ENCODE measurements around the gene CDH19.

CDH19 gene, protein sequence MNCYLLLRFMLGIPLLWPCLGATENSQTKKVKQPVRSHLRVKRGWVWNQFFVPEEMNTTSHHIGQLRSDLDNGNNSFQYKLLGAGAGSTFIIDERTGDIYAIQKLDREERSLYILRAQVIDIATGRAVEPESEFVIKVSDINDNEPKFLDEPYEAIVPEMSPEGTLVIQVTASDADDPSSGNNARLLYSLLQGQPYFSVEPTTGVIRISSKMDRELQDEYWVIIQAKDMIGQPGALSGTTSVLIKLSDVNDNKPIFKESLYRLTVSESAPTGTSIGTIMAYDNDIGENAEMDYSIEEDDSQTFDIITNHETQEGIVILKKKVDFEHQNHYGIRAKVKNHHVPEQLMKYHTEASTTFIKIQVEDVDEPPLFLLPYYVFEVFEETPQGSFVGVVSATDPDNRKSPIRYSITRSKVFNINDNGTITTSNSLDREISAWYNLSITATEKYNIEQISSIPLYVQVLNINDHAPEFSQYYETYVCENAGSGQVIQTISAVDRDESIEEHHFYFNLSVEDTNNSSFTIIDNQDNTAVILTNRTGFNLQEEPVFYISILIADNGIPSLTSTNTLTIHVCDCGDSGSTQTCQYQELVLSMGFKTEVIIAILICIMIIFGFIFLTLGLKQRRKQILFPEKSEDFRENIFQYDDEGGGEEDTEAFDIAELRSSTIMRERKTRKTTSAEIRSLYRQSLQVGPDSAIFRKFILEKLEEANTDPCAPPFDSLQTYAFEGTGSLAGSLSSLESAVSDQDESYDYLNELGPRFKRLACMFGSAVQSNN

DNA sequence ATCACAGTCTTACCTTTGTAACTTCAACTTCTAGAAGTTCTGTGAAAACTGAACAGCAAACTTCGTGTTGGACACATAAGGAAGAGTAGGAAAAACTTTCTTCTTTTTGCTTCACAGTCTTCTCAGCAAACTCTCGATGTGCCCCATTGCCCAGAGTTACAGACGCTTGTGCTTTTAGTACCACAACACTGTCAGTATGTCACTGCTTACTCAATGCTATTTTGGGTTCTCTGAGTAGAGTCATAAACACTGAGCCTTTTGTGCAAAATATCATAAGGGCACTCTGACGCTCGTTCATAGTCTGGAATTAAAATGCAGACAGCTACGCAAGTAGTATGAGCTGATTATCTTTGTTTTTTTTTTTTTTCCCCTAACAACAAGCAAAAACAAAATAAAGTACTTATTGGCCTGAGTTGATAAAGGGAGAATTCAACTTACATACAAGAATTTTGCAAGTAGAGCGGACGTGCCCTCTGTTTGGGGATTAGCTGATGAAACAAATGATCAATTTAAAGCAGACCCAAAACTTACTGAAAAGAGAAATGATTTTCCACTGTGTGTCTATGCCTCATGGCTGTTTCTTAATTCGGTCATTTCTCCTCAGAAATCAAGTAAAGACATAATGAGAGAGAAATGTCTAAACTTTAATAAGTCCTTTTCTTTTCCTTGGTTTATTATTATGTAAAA is at the start of gene CDH19:
CDH19 (minus strand) TSS at position 150 of the 687 bp plus-strand sequence. CDS start 31,886 bp downstream, outside the sequence.
- DNase-seq = no peak

DNA sequence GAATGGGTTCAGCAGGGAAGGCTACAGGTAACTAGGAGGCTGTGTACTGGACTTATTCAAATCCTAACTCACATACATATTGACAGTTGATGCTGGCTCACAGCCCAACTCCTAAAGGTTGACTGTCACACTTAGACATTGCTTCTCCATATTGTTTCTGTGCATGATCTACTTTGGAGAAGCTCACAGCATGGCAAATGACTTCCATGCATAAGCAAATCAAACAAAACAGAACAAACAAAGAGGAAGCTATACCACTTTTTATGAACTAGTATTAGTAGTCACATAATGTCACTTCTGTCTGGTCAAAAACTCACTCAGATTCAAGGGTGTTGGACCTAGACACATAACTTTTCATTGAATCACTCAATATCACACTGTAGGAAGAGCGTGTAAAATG is 43.8 kb upstream of the CDH19 start:
- DNase-seq = no peak

DNA sequence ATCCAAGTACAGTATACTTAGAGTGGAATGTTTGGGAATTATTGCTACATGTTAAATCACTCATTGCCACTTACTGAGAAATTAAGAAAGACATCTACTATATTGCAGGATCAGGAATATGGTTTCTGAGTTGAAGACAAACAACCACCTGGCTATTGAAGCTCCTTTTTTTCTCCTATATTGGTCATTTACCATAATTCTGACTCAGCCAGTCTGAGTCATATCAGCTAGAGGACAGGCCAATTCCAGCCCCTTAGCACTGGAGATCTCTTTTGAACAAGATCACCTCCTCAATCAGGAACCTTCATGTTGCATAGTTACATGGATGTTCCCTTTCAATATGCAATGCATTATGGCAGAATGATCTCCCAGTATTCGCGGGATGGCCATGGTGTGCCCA is 42.7 kb upstream of the CDH19 start:
- no peak for DNase-seq

- no peak for DNase-seq
These were observed 42.1 kb upstream of the CDH19 start for GRCh38 chr18:66645983-66646382.

- no peak for DNase-seq
These were observed 37.2 kb upstream of the CDH19 start for GRCh38 chr18:66641056-66641455.

DNA sequence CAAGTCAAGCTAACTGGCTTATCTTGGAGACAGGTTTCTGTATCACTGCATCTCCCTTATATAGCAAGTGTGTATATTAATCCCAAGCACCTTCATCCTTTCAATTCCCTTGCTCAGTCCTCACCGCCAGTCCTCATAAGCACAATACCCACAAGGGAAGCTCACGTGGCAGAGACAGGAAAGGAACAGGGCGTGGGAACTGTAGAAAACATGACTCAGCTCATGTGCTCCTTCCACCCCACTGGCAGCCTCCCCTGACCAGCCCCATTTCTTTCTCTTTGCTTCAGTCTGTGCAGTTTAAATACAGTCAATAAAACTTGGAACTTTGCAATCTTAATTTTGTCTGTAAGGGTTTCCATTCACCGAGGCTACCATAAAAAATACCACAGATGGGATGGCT is 36.5 kb upstream of the CDH19 start:
- DNase-seq = no peak

GRCh38 chr18:66638856-66639629 is 35.2 kb upstream of the CDH19 start:
- no peak for DNase-seq

DNA sequence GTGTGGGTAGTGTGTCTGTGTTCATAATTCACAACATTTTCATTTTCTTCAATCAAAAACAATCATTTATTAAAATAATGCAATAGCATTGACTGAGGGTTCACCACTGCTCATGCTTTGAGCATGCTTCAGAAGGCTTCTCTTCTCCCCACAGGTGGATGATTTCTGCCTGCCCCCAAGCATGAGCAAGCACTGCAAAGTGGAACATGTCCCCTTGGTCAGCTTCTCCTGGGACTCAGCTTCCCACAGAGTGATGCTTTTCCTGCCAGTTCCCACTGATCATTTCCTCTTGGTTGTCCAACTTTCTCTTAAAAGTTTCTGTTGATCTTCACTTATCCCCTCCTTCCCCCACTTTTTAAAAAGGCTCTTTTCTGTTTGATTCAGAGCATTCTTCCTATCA is 31.5 kb upstream of the CDH19 start:
- no peak for DNase-seq

GRCh38 chr18:66632756-66633155 is 28.9 kb upstream of the CDH19 start:
- no peak for DNase-seq

- DNase-seq = no peak
These were observed 26.9 kb upstream of the CDH19 start for GRCh38 chr18:66630831-66631230.

- DNase-seq = no peak
These were observed 19.9 kb upstream of the CDH19 start for GRCh38 chr18:66623821-66624220.

DNA sequence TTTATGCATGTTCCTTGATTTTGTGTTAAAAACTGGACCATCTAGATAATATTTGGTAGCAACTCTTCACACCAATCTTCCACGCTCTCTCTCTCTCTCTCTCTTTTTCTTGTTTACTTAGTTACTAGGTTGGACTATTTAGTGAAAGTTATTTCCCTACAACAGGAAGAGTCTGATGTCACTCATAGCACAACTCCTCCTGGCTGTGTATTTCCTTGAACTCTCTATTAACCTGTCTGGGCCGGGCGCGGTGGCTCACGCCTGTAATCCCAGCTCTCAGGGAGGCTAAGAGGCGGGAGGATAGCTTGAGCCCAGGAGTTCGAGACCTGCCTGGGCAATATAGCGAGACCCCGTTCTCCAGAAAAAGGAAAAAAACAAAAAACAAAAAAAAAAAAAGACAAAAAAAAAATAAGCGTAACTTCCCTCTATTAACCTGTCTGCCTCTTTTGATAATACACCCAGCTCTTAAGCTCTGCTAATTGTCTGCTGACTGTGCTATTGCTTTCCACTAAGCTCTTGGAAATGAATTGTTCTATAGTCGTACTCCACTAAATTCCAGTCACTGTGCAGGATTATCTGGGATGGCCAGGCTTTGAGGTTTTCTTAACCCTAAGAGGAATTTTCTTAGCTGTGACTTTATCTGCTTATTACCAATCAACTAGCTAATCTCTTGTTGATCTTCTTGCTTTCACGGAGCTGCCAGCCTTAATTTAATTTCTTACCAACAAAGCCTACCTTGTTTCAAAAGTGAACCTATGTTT is 18.1 kb upstream of the CDH19 start:
- no peak for DNase-seq

- no peak for DNase-seq
These were observed 12.7 kb upstream of the CDH19 start for GRCh38 chr18:66616523-66616983.

DNA sequence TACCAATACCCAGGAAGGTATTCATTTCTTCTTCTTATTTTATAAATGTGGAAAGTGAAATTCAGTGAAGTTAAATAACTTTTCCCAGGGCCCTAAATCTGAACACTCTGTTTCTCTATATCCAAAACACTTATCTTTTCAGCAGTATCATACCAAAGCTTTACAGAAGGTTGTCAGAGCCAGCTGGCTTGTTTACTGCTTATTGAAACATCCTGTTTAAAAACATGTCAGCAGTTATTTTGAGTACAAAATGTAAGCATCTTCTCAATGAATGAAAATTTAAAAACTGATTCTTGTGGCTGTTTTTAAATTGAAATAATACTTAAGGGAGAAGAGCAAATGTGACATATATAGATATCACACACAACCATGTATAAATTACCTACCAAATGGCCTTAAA is 11.3 kb upstream of the CDH19 start:
- DNase-seq = no peak

- DNase-seq = no peak
These were observed 3.7 kb upstream of the CDH19 start for GRCh38 chr18:66607632-66608031.

DNA sequence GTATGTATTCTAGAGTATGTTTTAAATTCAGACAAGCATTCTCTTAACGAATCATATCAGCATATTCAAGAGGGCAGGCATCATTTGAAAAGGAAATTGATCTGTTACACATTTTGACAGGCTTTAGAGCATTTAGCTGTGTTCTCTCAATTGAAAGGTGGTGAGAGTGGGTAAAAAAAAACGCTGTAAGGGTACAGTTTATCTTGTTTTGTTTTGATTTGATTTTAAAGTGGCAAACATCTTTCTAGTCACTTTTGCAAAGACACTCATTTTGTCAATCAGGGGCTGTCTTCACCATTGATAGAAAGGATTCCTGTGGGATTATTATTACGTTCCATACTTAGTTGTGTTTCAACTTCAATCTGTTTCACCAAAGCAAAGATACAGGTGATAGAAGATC is 2.2 kb downstream of the CDH19 start:
- DNase-seq = no peak

DNA sequence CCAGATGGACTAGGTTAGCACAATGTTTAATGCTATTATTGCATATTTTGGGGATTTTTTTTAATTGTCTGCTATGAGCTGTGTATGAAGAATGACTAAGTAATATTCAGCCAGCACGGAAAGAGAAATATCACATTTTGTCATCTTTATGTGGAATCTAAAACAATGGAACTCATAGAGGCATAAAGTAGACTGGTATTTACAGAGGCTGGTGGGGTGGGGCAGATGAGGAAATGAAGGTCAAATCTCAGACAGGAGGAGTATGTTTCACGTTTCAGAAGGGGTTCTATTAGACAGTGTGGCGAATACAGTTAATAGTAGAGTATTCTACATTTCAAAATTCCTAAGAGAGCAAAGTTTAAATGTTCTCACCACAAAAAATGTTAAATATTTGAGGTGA is 4.7 kb downstream of the CDH19 start:
- DNase-seq = no peak

DNA sequence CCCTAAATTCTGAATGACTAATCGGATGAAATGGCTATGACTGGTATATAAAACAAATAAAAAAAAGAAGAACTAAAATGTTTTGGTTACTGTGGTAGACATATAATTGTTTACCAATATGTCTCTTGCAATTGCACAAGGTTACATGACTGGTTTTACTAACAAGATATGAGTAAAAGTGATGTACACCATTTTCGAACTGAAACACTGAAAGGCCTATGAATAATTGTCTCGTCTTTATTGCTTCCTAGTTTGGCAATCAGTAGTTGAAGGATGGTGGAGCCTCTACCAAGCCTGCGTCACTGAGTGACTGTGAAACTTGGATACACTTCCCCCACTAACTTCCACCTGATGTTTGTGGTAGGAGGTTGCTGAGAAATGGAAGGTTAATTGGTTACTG is 16.5 kb downstream of the CDH19 start:
- DNase-seq = no peak

DNA sequence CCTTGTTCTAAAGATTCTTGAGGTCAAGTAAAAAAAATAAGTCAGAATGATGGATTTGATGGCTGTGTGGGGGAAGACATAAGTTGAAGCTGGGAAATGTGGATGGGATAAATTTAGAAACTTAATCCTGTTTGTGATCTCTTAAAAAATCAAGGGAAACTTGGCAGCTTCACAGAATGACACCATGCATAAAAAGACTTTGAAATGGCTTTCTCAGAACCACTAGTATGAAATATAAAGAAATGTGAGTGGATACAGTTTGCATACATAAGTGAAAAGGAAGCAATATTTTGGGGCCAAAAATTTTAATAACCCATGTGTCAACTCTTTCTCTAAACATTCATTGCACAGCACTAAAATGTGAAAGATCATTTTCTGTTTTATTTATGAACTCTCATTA is 21.7 kb downstream of the CDH19 start:
- no peak for DNase-seq

- no peak for DNase-seq
These were observed 28.6 kb downstream of the CDH19 start for GRCh38 chr18:66575263-66575662.

DNA sequence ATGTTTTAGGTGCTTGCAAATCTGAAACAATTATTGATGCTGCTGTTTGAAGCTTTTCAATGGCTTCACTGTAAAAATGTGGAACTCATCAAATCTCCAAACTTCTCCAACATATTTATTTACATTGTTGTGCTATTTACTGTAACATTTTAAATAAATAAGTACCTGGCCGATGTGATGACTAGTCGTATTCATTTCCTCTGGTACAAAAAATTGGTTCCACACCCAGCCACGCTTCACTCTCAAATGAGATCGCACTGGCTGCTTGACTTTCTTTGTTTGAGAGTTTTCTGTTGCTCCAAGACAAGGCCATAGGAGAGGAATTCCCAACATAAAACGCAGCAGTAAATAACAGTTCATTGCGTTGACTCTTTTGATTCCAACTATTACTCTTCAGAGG is 32.0 kb downstream of the CDH19 start:
- no peak for DNase-seq

GRCh38 chr18:66566616-66567015 is 37.3 kb downstream of the CDH19 start:
- DNase-seq = no peak

Measured in stimulated activated CD4-positive, alpha-beta T cell treated with anti-CD3 and anti-CD28 coated beads, Interleukin-4, amount 100 ng/mL, for 24 hours (primary cell).